MM.1S (cell line): Measurements from ENCODE around the gene NPC1.

Experiments
- EZH2 ChIP-seq: fragments of 300-600 bp; sonication (generic); optimal IDR thresholded peaks from 2 replicates; pipeline ENCODE3; 2017; ENCODE audit warnings: low read depth, mild to moderate bottlenecking, antibody characterized with exemption, low read length, mixed read lengths
- EZH2phosphoT487 ChIP-seq: fragments of 300-600 bp; sonication (generic); IDR thresholded peaks from 2 replicates; pipeline ENCODE4 v1.6.1; 2018; ENCODE audit warnings: antibody characterized with exemption, low read length
- TF ChIP-seq, protein P1 (sequence below): fragments of 300-600 bp; sonication (generic); IDR thresholded peaks from 2 replicates; pipeline ENCODE4 v1.5.1; 2016; ENCODE audit warnings: antibody characterized with exemption, low read length, mixed read lengths

DNA sequence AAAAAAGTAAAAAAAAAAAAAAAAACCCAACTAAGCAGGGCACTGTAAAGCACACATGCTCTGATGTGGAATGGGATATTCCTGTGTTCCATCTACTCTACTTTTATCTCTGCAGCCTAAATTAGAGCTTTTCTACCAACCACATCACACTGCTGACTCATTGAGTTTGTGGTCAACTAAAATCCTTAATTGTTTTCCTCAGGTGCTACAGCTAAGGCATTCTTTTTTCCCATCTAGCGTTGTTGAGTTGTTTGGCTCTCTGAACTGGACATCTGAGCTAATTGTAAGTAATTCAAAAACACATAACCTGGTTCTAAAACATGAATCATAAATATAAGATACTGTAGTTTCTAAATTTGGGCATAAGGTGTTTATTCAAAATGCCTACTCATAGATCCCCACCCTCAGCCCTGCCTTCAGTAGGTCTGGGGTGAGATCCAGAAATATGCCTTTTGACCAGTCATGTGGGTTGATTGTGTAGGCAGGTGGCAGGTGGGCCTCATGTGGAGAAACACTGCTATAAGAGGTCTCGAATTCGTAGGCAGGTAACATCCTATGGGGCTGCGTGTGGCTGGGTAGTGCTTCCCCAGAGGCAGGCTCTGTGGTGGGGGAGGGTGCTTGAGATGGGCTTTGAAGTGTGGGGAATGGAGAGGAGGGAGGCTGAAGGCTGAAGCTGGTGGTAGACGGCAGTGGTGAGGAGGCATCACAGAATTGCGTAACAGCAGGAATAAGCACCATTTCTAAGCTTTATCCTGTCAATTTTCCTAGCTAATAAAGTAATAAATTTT is 49.2 kb upstream of the NPC1 start:
- TF ChIP-seq, protein P1, sequence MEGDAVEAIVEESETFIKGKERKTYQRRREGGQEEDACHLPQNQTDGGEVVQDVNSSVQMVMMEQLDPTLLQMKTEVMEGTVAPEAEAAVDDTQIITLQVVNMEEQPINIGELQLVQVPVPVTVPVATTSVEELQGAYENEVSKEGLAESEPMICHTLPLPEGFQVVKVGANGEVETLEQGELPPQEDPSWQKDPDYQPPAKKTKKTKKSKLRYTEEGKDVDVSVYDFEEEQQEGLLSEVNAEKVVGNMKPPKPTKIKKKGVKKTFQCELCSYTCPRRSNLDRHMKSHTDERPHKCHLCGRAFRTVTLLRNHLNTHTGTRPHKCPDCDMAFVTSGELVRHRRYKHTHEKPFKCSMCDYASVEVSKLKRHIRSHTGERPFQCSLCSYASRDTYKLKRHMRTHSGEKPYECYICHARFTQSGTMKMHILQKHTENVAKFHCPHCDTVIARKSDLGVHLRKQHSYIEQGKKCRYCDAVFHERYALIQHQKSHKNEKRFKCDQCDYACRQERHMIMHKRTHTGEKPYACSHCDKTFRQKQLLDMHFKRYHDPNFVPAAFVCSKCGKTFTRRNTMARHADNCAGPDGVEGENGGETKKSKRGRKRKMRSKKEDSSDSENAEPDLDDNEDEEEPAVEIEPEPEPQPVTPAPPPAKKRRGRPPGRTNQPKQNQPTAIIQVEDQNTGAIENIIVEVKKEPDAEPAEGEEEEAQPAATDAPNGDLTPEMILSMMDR: no peak
- TF ChIP-seq EZH2 (no peak), EZH2phosphoT487 (no peak)
